Panc1 (cell line): Measurements from ENCODE around the gene BNC1. TPM values are rescaled to one million over a fixed set of nuclear protein-coding genes. Genes with fewer than 3 reads are reported as not detected.

Source experiments
- ATAC-seq: fragments of 200-7000 bp; cut with Tn5 transposase; 2 replicates; pipeline ENCODE4 v1.9.1; 2020; ENCODE audit warnings: mild to moderate bottlenecking, moderate library complexity
- BruUV-seq: library from RNA; stranded (reverse); fragments of 400-500 nt; replicated peaks from 2 replicates; lab custom pipeline; 2021; lab: Mats Ljungman, UMichigan
- CTCF ChIA-PET: fragments of 300-600 bp; sonication (Branson Sonifier 250); formaldehyde crosslinking; loops from one replicate; lab custom pipeline; 2022; ENCODE audit warnings: antibody characterized with exemption; lab: Charles Lee
- POLR2A ChIA-PET: fragments of 300-600 bp; sonication (Branson Sonifier 250); formaldehyde crosslinking; loops from one replicate; lab custom pipeline; 2022; ENCODE audit warnings: antibody characterized with exemption; lab: Charles Lee
- DNase-seq: peaks from one replicate; pipeline ENCODE4 v3.0.0-alpha.2; 2010; ENCODE audit warnings: low read depth, low spot score
- H3K27ac ChIP-seq: 2 replicates; pipeline ENCODE4 v1.5.1; 2011; ENCODE audit warnings: mild to moderate bottlenecking, low read length, inconsistent platforms
- H3K27me3 ChIP-seq: fragments of 200-500 bp; sonication (Bioruptor generic); 2 replicates; pipeline ENCODE4 v1.6.0; 2014; ENCODE audit warnings: low read length, inconsistent platforms; ENCODE audit not compliant: control insufficient read depth, insufficient read depth
- H3K36me3 ChIP-seq: fragments of 200-500 bp; sonication (Bioruptor generic); 2 replicates; pipeline ENCODE4 v1.5.1; 2014; ENCODE audit warnings: inconsistent platforms, mild to moderate bottlenecking, low read length, moderate library complexity; ENCODE audit not compliant: control insufficient read depth, insufficient read depth
- H3K4me1 ChIP-seq: 2 replicates; pipeline ENCODE4 v1.5.1; 2011; ENCODE audit warnings: inconsistent platforms, mild to moderate bottlenecking, low read length, moderate library complexity; ENCODE audit not compliant: control insufficient read depth, insufficient read depth
- H3K4me3 ChIP-seq, 2 experiments: 2 replicates each; pipeline ENCODE4 v1.5.1; 2011 to 2012; ENCODE audit warnings: low read depth in 2 of 2, low read length in 2 of 2, mild to moderate bottlenecking in 2 of 2, inconsistent platforms in 1 of 2, moderate library complexity in 1 of 2
- H3K9me3 ChIP-seq: fragments of 200-500 bp; sonication (Bioruptor generic); 2 replicates; pipeline ENCODE4 v1.5.1; 2014; ENCODE audit warnings: low read depth, mild to moderate bottlenecking, inconsistent platforms, low read length, moderate library complexity; ENCODE audit not compliant: control insufficient read depth, insufficient read depth
- CTCF ChIP-seq: fragments of 450-650 bp; IDR thresholded peaks from 2 replicates; pipeline ENCODE4 v1.5.1; 2017; ENCODE audit warnings: mild to moderate bottlenecking
- POLR2AphosphoS5 ChIP-seq: IDR thresholded peaks from 2 replicates; pipeline ENCODE4 v1.6.1; 2012; ENCODE audit warnings: mild to moderate bottlenecking, low read depth, low read length, moderate library complexity
- REST ChIP-seq, 2 experiments: IDR thresholded peaks; 2 replicates each; pipeline ENCODE4 v1.6.1; 2011 to 2012; ENCODE audit warnings: low read depth in 2 of 2, control low read depth in 1 of 2, low read length in 1 of 2, mild to moderate bottlenecking in 1 of 2, moderate library complexity in 1 of 2; ENCODE audit not compliant: insufficient read depth in 1 of 2
- SIN3A ChIP-seq: IDR thresholded peaks from 2 replicates; pipeline ENCODE4 v1.6.1; 2012; ENCODE audit warnings: low read depth, mild to moderate bottlenecking, low read length, moderate library complexity, borderline replicate concordance; ENCODE audit not compliant: insufficient read depth
- TCF7L2 ChIP-seq: IDR thresholded peaks from 2 replicates; pipeline ENCODE4 v1.6.1; 2011; ENCODE audit warnings: mild to moderate bottlenecking, low read depth, low read length, inconsistent platforms
- in situ Hi-C: cut with HindIII; loops from 2 replicates; pipeline ENCODE4 v1.10.0; 2016; ENCODE audit warnings: low sequenced_read_pairs, low pct_unique_long_range_greater_than_20kb
- intact Hi-C: fragments of 100-400 bp; cut with micrococcal nuclease; formaldehyde crosslinking; loops from one replicate; pipeline ENCODE4 v1.10.0; 2022; ENCODE audit not compliant: unreplicated experiment
- total RNA-seq: library from RNA; stranded (reverse); gene quantifications from one replicate; pipeline ENCODE4 v1.2.1, GENCODE V29; 2021; ENCODE audit not compliant: unreplicated experiment

The BNC1 gene
- total RNA-seq, 1 experiment from 2014 or later = not detected

- POLR2A ChIA-PET = no interaction called here
- Histone ChIP-seq H3K27me3 (no peaks in the 10 kb centered on the region), H3K4me1 (no peaks in the 10 kb centered on the region), H3K27ac (no peak overlapping the region), H3K9me3 (no peaks in the 10 kb centered on the region), H3K36me3 (no peaks in the 10 kb centered on the region), H3K4me3 (no peak overlapping the region)
- no peak for TF ChIP-seq REST (IDR thresholded peaks at IDR 0.05; ENCODE audit: insufficient read depth in 1 of 2, low read depth in 2 of 2, low read length in 1 of 2)
- ATAC-seq (no peak), DNase-seq (no peak)
- in situ Hi-C loops = no loop called here
- intact Hi-C loops = no loop called here
- BruUV-seq = no TSS peak
- CTCF ChIA-PET = no interaction called here
Measured at GRCh38 chr15:83283813-83284558, 478 bp downstream of the BNC1 start.

- ChIA-PET CTCF (no interaction called here), POLR2A (no interaction called here)
- no peak for DNase-seq
- no peaks in the 10 kb centered on the region for H3K4me1 ChIP-seq
- in situ Hi-C loops = no loop called here
- no peaks in the 10 kb centered on the region for H3K9me3 ChIP-seq
- no peak for ATAC-seq
- BruUV-seq = no TSS peak
- H3K36me3 ChIP-seq = no peaks in the 10 kb centered on the region
- TF ChIP-seq REST (IDR thresholded peaks at IDR 0.05; ENCODE audit: insufficient read depth in 1 of 2, low read depth in 2 of 2, low read length in 1 of 2) = no peak
- TF ChIP-seq CTCF = no peak
- no peak for TF ChIP-seq TCF7L2
- TF ChIP-seq POLR2AphosphoS5 = no peak
- TF ChIP-seq SIN3A = no peak
- H3K27ac ChIP-seq = no peak overlapping the region
- H3K27me3 ChIP-seq = no peaks in the 10 kb centered on the region
- intact Hi-C loops = no loop called here
- H3K4me3 ChIP-seq = no peak overlapping the region
Measured at GRCh38 chr15:83283138-83283812, 1.2 kb downstream of the BNC1 start.
